Activated T-helper 1 cell treated with anti-CD3 and anti-CD28 coated beads, Interleukin-2, amount 50 U/mL, for 16 hours (primary cell): ENCODE results near the gene PAPPA.

Experiments
- DNase-seq, 2 donors: peaks; one replicate each; pipeline ENCODE4 v3.0.0-alpha.2; 2020; ENCODE audit warnings: low read depth in 1 of 2, low spot score in 1 of 2

Gene PAPPA

DNA sequence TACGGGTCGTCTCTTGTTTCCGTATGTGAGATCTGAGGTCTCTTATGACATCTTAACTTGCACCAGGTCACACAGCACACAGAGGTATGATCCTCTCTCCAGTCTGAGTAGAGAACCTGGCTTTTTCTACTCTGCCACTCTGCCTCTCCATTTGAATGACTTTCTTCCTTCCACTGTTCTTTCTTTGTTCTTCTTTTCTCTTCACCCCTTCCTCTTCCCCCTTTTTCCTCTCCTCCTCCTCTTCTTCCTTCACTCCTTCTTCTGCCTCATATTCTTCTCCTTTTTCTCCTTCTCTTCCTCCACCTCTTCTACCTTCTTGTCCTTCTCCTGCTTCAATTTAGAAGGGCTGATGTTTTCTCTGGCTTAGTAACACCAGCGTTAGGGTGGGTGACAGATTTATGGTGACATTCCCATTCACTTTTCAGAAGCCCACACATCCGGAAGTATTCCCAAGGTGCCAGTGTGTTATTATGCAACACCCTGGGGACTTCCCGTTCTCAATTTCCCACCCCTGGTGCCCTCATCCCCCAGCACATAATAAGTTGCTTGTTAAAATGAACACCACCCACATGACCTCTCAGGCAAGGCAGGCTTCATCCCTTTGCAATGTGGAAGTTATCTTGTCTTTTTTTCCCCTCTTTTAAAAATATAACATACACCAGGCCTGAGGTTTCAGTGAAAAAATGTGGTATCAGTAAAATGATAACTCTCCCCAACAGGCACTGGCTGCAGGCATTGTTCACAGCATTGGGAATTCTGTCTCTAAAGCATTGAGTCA lies 122.0 kb downstream of the PAPPA start:
- no peak for DNase-seq

DNA sequence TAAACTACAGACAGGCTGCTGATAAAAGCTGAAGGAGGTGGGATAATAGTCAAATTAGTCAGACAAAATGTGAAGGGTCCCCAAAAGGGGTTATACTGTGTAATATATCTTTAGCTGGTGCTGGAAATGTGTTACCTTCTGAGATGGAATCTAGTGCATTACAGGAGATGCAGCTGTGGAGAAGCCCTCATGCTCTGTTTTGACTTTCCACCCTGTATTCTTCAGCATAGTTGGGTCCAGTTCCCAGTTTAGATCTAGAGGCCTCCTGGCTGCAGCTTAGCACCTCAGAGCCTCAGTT lies 122.6 kb downstream of the PAPPA start:
- no peak for DNase-seq

DNA sequence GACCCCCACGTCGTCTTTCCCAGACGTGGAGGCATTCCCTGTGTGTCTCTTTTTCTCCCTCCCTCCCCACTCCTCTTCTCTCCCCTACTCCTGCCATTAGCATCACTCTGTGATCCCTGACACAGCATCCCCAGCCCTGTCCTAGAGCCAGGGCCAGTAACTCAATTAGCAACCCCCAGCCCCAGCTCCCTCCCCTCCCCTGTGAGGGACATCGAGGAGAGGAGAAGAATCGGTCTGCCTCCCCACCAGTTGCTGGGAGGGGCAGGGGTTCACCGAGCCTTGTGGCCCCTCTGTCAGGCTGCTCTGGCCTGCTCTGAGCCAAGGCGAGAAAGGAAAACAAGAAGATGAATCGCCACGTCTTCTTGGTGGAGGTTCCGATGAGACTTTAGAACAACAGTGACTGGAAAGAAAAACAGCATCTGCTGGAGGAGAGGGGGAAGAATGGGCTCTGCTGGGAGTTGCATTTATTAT lies 123.1 kb downstream of the PAPPA start:
- DNase-seq, result no peak

DNA sequence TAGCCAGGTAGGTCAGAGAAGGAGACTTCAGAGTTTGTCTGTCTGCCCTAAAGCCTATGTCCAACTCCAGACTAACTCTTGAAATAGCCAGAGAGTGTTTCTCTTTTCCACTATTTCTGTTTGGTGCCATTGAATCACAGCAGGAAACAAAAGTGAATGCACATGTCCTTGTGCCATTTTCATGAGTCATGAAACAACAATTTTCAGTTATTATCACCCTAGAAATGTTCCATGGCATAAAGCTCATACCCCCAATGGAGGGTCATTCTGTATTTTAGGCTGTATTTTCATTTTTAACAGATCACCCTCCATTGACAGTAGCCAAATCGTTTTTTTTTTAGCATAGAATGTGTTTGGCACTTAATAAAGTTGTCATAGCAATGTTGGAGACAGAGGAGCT lies 124.7 kb downstream of the PAPPA start:
- no peak for DNase-seq

GRCh38 chr9:116279230-116279629 lies 125.6 kb downstream of the PAPPA start:
- no peak for DNase-seq

DNA sequence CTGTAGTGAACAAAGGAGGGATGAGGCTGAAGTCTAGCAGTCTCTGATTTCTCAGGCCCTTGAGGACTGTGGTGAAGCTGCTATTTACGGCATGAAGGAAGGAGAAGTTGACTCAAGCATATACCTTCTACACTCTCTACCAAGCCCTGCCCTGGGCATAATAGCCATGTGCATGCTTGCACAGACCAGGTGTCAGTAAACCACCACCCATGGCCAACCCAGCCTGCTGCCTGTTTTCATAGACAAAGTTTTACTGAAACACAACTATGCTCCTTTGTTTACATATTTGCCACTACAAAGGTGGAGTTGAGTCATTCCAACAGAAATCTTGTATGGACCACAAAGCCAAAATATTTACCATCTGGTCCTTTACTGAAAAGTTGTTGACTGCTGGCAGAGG lies 126.9 kb downstream of the PAPPA start:
- DNase-seq, result no peak

DNA sequence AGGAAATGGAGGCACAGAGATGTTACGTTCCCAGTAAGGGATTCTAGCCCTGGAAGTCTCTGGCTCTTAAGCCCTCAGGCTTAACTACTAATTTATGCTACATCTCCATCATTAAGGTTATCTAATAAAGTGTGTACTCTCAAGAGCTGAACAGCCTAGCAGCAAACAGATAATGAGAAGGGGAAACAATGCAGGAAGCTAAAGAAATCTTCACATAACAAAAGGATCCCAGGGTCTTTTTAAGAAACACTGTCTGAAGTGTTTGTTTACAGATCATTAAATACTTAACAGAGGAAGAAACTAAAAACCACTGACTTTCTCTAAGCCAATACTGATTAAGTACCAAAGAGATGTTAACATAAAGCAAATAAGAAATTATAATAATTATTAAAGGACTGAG lies 129.0 kb downstream of the PAPPA start:
- DNase-seq, result no peak

GRCh38 chr9:116284518-116284917 lies 130.9 kb downstream of the PAPPA start:
- no peak for DNase-seq

- no peak for DNase-seq
Measured at GRCh38 chr9:116285320-116285719, 131.7 kb downstream of the PAPPA start.

DNA sequence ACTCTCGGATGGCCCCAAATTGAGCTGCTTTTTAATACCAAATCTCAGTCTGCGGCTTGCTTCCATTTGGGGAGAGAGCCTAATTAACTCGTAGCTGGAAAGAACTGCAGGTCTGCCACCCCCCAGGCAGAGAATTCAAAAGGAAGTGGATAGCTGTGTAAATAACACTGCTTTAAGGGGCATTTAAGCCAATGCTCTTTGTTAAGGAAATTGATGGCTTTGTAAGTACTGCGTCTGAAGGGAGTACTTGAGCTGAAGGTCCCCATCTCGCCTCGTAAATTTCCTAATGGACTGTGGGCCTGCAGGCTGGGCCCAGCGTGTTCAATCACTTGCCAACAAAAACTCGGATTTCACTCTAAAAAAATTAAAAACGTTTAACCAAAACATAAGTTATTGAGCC lies 132.7 kb downstream of the PAPPA start:
- DNase-seq, result no peak

GRCh38 chr9:116287721-116288120 lies 134.1 kb downstream of the PAPPA start:
- no peak for DNase-seq

DNA sequence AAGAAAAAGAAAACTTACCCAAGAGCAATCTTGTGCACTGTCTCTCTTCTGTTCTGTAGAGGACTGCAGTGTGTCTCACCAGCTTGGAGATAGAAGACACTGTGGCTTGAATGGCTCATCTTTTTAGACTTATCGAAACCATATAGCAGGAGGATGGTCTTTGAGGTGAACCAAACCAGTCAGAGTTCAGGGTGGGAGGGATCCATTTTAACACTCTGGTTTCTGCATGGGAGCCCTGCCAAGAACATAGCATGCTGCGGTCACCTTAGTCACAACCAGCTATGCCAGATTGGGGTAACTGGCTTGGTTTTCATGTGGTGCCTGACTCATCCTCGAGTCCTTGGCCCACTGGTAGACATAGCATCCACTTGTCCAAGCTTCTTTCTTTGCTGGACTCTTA lies 135.1 kb downstream of the PAPPA start:
- DNase-seq, result no peak

GRCh38 chr9:116297346-116297745 lies 143.8 kb downstream of the PAPPA start:
- DNase-seq, result no peak

GRCh38 chr9:116298249-116298648 lies 144.7 kb downstream of the PAPPA start:
- no peak for DNase-seq

- DNase-seq, result no peak
Measured at GRCh38 chr9:116298878-116299391, 145.3 kb downstream of the PAPPA start.

DNA sequence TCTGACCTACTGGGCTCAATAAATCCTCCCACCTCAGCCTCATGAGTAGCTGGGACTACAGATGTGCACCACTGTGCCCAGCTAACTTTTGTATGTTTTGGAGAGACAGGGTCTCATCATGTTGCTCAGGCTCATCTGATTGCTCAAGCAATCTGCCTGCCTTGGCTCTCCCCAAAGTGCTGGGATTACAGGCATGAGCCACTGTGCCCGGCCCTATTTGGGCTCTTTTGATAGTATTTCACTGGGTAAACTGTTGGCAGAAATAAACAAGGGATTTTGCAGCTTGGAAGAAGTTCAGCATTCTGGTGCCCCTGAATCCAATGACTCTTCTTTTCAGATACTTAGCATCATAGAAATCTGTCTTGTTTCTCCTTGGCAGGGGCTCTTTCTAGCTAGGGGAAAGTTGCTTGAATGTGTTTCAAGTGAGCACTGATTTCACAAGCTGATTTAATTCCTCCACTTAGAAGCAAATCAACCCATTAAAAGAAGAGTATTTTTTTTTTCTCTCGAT lies 146.8 kb downstream of the PAPPA start:
- no peak for DNase-seq

GRCh38 chr9:116303270-116303669 lies 149.7 kb downstream of the PAPPA start:
- no peak for DNase-seq

DNA sequence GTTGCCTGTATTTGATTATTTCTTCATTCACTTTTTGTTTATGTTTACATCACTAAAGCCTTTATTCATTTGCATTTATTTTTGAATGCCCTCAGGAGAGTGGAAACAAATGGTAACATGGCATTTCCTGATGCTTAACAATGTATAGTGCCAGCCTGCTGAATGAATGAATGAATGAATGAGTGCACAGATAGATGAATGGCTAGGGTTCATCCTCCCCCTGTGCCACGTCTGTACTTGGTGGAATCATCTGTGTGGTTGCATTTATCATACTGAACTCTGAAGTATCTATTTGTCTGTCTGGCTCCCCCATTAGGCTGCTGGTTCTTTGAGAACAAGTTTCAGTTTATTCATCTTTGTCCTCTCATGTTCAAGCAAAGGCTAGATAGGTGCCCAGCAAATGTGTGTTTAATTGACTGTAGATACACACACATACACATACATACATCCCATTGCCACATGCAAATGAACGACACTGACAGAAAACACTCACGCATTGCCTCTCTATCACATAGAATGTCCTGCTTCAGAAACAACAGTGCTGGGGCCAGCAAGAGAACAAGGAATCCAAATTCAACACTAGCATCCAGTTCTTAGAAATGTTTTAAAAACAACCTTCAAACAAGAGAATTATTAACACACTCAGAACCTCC lies 150.4 kb downstream of the PAPPA start:
- DNase-seq, result no peak

DNA sequence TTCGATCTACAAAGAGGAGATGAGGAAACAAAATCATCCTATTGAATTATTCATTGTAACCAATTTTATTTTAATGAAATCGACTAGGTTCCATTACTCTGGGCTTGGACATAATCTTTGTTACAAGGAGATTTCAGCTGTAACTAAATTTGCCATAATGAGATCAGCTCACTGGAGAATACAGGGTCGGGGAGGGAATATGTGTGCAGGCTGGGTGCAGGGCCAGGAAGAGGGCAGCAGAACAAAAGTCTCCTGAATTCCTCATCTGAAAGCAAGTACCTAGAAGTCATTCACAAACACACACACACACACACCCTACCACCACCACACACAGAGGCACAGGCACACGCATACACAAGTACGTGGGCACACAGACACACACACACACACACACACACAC lies 151.2 kb downstream of the PAPPA start:
- DNase-seq, result no peak

DNA sequence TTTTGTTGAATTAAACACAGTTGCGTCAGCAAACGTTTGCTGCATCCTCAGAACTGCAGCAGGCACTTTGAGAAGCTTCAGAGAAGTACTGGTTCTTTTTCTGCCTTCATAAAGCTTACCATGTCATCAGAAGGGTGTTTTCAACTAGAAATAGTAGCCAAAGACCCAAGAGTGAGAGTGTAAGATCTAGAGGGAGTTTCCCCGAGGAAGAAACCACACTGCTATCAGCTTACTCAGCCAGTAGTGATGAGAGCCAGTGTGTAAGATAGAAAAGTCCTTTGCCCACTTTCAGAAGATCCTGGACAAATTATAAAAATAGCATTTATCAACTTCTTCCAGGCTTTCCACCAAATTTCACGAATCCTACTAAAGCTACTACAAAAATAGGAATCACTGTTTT lies 154.5 kb downstream of the PAPPA start:
- no peak for DNase-seq

DNA sequence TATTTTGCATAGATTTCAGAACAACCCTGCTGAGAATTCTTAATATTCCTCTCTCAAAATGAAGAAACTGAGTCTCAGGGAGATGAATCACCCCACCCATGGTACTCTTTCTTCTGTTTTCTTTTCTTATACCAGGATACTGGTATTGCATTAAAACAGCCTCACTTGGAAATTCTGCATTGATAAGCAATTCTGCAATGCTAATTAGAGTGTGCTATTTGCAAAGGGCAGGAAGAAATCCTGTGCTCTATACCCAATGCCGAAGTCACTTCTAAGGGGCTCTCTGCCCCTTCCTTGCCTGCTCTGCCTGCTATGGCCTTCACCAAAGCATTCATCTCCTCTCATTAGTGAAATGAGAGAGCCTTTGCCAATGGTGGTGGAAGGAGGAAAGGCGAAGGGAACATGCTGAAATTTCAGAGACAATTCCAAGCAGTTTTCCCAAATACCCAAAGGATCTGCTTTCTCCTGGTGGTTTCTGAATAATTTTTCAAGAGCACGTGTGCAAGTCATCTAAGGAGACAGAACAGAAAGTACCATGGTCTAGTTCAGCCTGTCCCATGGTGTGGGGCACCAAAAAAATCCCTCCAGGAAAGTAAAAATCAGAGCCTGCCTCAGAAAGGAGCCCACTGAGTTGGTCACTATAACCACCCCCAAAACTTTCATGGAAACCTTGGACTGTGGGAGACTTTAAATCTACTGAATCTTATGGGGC lies 156.5 kb downstream of the PAPPA start:
- DNase-seq, result no peak

GRCh38 chr9:116312221-116312620 lies 158.6 kb downstream of the PAPPA start:
- no peak for DNase-seq
